H54 (cell line): ENCODE measurements around the gene CAPRIN2.

Experiments used
- DNase-seq: peaks from one replicate; pipeline ENCODE4 v3.0.0; 2011; ENCODE audit warnings: low spot score, mixed read lengths; ENCODE audit not compliant: insufficient read length
- FAIRE-seq: peaks from 3 replicates; lab custom pipeline; 2011; peaks lifted over from hg19 to GRCh38; lab: Jason Lieb, UNC
- POLR2A ChIP-seq: IDR thresholded peaks from 2 replicates; pipeline ENCODE4 v1.6.1; 2011; ENCODE audit warnings: low read depth, mild to moderate bottlenecking, low read length

CAPRIN2 gene

GRCh38 chr12:30679241-30679640, 75.5 kb downstream of the CAPRIN2 start:
- FAIRE-seq (no peak), DNase-seq (no peak)
- TF ChIP-seq POLR2A, result no peak

- FAIRE-seq (no peak), DNase-seq (no peak)
- TF ChIP-seq POLR2A, result no peak
Observed at GRCh38 chr12:30678221-30678620, 76.5 kb downstream of the CAPRIN2 start.

GRCh38 chr12:30661210-30661609, 93.5 kb downstream of the CAPRIN2 start:
- no peak for FAIRE-seq
- TF ChIP-seq POLR2A, result no peak
- DNase-seq, result no peak
